Fibroblast of skin of left biceps (primary cell): ENCODE measurements around the gene TENT4A.
"Not testable (repeated sequence)": the region's sequence is repeated elsewhere in the genome, so short reads cannot be mapped to it uniquely, and the experiment has no call there.

Experiments
- DNase-seq, 2 experiments: peaks; one replicate each; pipeline ENCODE4 v3.0.0-alpha.2; 2013; ENCODE audit warnings: low read depth in 2 of 2

TENT4A gene

GRCh38 chr5:6768590-6769230 lies 55.5 kb downstream of the TENT4A start:
- DNase-seq = no peak

GRCh38 chr5:6770826-6771607 lies 57.8 kb downstream of the TENT4A start:
- no peak for DNase-seq

GRCh38 chr5:6772886-6773285 lies 59.7 kb downstream of the TENT4A start:
- DNase-seq = no peak

DNA sequence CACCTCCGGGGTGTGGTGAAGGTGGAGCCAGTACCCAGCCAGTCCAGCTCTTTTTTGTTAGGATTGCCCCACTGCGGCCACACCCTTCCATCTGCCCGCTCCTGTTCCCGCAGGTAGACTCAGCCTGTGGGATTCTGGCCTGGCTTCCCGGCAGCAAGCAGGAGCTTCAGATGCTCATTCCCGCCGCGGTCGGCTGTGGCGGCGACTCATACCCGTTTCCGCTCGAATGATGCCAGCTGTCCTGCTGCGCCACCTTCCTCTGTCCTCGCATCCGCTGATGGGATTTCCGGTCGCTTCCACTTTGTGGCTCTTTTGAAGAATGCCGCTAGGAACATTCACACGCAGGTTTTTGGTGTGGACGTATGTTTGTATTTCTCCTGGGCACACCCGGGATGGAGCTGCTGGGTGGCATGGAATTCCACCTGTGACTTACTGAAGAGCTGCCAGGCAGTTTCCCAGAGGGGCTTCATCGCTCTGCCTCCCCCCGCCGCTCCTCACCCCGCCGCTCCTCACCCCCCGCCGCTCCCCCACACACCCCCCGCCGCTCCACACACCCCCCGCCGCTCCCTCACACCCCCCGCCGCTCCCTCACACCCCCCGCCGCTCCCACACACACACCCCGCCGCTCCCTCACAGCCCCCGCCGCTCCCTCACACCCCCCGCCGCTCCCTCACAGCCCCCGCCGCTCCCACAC lies 60.3 kb downstream of the TENT4A start:
- no peak for DNase-seq

DNA sequence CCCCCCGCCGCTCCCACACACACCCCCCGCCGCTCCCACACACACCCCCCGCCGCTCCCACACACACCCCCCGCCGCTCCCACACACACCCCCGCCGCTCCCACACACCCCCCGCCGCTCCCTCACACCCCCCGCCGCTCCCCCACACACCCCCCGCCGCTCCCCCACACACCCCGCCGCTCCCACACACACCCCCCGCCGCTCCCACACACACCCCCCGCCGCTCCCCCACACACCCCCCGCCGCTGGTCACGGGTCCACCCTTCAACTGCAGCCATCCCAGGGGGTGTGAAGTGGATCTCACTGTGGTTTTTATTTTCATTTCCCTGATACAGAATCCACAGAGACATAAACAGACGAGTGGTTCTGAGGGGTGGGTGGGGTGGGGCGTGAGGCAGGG lies 61.0 kb downstream of the TENT4A start:
- DNase-seq = not testable (repeated sequence)

GRCh38 chr5:6774721-6775204 lies 61.5 kb downstream of the TENT4A start:
- no peak for DNase-seq

- DNase-seq = no peak
Measured at GRCh38 chr5:6775571-6775970, 62.3 kb downstream of the TENT4A start.

- no peak for DNase-seq
Measured at GRCh38 chr5:6780802-6781391, 67.7 kb downstream of the TENT4A start.

GRCh38 chr5:6781716-6782115 lies 68.5 kb downstream of the TENT4A start:
- DNase-seq = no peak

DNA sequence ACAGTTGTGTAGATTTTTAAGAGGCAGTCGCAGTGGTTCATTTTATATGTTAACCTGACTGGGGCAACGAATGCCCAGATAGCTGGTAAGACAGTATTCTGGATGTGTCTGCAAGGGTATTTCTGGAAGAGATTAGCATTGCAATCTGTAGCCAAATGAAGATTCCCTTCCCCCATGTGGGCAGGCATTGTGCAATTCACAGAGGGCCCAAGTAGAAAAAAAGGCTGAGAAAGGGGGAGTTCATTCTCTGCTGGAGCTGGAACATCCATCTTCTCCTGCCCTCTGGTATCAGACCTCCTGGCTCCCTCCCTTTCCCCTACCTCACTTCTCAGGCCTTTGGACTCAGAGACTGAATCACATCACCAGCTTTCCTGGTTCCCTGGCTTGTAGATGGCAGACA lies 70.6 kb downstream of the TENT4A start:
- DNase-seq = no peak

DNA sequence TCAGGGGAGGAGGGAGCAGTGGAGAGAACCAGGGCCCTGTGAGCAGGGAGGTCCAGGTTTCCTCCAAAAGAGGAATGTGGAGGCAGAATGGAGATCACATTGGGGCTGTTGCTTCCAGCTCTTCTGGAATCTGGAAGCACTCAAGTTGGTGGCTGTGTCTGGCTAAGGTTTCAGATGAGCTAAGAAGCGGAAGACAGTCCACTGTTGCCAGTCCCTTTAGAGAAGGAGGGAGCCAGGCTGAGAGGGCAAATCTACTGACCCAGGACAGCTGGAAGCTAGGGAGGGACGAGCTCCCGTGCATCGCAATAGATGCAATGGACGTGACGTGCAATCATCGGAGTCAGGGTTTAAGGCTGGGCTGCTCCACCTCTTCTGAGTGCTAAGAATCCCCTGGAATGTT lies 71.2 kb downstream of the TENT4A start:
- no peak for DNase-seq

- DNase-seq = no peak
Measured at GRCh38 chr5:6785161-6785860, 72.1 kb downstream of the TENT4A start.

GRCh38 chr5:6785861-6786180 lies 72.6 kb downstream of the TENT4A start:
- no peak for DNase-seq

- no peak for DNase-seq
Measured at GRCh38 chr5:6786786-6787495, 73.7 kb downstream of the TENT4A start.

DNA sequence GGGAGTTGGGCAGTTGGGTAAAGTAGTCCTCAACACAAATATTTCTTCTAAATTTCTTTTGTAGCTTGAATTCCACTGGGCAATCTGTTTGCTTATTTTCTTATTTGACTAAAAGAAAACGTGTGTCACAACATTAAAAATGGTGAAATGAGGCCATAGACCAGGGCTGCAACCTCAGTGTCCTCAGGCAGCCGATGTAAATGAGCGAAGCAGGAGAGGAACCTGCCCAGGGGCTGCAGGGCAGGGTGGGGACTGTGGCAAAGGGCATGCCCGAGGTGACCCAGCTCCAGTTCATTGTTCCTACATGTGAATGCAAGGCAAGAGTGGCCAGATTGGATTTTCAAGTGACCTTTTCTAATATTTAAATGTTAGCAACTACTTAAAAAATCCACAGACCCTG lies 74.7 kb downstream of the TENT4A start:
- DNase-seq = no peak

GRCh38 chr5:6788439-6788838 lies 75.2 kb downstream of the TENT4A start:
- no peak for DNase-seq

- DNase-seq = no peak
Measured at GRCh38 chr5:6788956-6789649, 75.9 kb downstream of the TENT4A start.

GRCh38 chr5:6790346-6790865 lies 77.2 kb downstream of the TENT4A start:
- no peak for DNase-seq

GRCh38 chr5:6791031-6791430 lies 77.8 kb downstream of the TENT4A start:
- no peak for DNase-seq

DNA sequence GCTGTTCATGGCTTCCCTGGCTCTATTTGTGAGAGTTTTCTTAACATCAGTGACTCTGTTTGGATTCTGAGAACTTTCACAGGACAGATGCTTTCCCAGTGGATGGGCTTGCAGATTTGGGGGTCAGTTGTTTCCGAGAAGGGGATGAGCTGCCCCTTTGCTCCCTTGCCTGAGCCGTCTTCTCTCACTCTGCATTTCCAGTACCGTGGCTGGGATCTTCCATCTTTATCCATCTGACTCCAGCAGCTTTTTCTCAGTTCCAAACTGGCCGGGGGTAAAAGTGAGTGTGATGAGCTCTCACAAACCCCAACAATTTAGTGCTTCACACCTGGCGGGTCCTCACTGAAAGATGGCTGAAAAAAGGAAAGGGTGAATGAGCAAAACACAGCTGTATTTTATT lies 79.1 kb downstream of the TENT4A start:
- DNase-seq = no peak
